ENCODE results near the gene APOB. TPM values are rescaled to one million over a fixed set of nuclear protein-coding genes. Genes with fewer than 3 reads are reported as not detected.
A peak's percentile ranks its signal among the peaks of the same experiment; 100 is the strongest.

APOB gene
- total and polyA plus RNA-seq, 2 of the 13 experiments (the other 11 are each of a cell fraction or from before 2014, with no cell fraction given): 1,569 to 2,515 TPM

DNA sequence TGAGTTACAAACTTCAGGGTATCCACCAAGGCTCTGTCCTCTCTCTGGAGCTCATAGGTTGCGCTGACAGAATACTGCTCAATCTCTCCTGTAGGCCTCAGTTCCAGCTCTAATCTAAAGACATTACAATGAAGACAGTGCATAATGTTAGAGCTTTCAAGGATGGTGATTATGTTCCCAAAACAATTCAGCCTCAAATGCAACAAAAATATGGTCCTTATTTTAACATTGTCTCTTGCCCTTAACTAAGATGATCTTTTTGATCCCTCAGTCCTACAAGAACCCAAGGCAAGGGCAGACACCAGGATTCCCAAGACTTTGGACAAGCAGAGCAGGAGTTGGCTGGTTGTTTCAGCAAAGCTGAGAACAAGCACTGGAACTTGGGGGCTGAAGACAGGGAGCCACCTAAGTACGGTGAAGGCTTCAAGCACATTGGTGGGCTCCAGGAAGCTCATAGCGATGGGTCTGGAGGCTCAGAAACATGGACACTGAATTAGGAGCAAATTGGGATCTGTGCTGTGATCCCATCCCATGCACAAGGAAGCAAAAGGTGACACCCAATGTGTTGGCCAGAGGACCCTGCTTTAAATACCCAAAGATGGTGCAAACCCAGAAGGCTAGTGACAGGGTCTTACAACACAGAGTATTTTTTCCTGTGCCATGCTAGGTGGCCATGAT lies 24.7 kb downstream of the APOB start (continued):
- TF ChIP-seq NFYC (CRISPR knock-in tag; IDR thresholded peaks at IDR 0.05): no peak
- TF ChIP-seq NR2F2 (IDR thresholded peaks at IDR 0.05; ENCODE audit: borderline replicate concordance, low read depth): peak; percentile 24; the same call in 1 of the 2 replicates
- TF ChIP-seq ZNF790 (CRISPR knock-in tag; IDR thresholded peaks at IDR 0.05; ENCODE audit: borderline replicate concordance): no peak; the same call in 1 of the 2 replicates
- TF ChIP-seq, protein P1, sequence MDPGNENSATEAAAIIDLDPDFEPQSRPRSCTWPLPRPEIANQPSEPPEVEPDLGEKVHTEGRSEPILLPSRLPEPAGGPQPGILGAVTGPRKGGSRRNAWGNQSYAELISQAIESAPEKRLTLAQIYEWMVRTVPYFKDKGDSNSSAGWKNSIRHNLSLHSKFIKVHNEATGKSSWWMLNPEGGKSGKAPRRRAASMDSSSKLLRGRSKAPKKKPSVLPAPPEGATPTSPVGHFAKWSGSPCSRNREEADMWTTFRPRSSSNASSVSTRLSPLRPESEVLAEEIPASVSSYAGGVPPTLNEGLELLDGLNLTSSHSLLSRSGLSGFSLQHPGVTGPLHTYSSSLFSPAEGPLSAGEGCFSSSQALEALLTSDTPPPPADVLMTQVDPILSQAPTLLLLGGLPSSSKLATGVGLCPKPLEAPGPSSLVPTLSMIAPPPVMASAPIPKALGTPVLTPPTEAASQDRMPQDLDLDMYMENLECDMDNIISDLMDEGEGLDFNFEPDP (CRISPR knock-in tag; conservative IDR thresholded peaks at IDR 0.05): no peak
- TF ChIP-seq, protein P2, sequence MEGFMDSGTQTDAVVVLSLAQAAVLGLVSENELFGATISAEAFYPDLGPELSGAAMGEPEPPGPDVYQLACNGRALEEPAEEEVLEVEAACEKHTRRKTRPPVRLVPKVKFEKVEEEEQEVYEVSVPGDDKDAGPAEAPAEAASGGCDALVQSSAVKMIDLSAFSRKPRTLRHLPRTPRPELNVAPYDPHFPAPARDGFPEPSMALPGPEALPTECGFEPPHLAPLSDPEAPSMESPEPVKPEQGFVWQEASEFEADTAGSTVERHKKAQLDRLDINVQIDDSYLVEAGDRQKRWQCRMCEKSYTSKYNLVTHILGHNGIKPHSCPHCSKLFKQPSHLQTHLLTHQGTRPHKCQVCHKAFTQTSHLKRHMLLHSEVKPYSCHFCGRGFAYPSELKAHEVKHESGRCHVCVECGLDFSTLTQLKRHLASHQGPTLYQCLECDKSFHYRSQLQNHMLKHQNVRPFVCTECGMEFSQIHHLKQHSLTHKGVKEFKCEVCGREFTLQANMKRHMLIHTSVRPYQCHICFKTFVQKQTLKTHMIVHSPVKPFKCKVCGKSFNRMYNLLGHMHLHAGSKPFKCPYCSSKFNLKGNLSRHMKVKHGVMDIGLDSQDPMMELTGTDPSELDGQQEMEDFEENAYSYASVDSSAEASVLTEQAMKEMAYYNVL (CRISPR knock-in tag; IDR thresholded peaks at IDR 0.05; ENCODE audit: borderline replicate concordance): no peak
- TF ChIP-seq, protein P3, sequence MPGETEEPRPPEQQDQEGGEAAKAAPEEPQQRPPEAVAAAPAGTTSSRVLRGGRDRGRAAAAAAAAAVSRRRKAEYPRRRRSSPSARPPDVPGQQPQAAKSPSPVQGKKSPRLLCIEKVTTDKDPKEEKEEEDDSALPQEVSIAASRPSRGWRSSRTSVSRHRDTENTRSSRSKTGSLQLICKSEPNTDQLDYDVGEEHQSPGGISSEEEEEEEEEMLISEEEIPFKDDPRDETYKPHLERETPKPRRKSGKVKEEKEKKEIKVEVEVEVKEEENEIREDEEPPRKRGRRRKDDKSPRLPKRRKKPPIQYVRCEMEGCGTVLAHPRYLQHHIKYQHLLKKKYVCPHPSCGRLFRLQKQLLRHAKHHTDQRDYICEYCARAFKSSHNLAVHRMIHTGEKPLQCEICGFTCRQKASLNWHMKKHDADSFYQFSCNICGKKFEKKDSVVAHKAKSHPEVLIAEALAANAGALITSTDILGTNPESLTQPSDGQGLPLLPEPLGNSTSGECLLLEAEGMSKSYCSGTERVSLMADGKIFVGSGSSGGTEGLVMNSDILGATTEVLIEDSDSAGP (CRISPR knock-in tag; IDR thresholded peaks at IDR 0.05; ENCODE audit: borderline replicate concordance): peak; percentile 31; the same call in 1 of the 2 replicates
- no peak for TF ChIP-seq CCDC6 (CRISPR knock-in tag; IDR thresholded peaks at IDR 0.05)
- no peak for TF ChIP-seq ZNF235 (CRISPR knock-in tag; IDR thresholded peaks at IDR 0.05; ENCODE audit: borderline replicate concordance)
- TF ChIP-seq, protein P4, sequence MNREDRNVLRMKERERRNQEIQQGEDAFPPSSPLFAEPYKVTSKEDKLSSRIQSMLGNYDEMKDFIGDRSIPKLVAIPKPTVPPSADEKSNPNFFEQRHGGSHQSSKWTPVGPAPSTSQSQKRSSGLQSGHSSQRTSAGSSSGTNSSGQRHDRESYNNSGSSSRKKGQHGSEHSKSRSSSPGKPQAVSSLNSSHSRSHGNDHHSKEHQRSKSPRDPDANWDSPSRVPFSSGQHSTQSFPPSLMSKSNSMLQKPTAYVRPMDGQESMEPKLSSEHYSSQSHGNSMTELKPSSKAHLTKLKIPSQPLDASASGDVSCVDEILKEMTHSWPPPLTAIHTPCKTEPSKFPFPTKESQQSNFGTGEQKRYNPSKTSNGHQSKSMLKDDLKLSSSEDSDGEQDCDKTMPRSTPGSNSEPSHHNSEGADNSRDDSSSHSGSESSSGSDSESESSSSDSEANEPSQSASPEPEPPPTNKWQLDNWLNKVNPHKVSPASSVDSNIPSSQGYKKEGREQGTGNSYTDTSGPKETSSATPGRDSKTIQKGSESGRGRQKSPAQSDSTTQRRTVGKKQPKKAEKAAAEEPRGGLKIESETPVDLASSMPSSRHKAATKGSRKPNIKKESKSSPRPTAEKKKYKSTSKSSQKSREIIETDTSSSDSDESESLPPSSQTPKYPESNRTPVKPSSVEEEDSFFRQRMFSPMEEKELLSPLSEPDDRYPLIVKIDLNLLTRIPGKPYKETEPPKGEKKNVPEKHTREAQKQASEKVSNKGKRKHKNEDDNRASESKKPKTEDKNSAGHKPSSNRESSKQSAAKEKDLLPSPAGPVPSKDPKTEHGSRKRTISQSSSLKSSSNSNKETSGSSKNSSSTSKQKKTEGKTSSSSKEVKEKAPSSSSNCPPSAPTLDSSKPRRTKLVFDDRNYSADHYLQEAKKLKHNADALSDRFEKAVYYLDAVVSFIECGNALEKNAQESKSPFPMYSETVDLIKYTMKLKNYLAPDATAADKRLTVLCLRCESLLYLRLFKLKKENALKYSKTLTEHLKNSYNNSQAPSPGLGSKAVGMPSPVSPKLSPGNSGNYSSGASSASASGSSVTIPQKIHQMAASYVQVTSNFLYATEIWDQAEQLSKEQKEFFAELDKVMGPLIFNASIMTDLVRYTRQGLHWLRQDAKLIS (CRISPR knock-in tag; IDR thresholded peaks at IDR 0.05): peak; percentile 53
- TF ChIP-seq KLF13 (CRISPR knock-in tag; IDR thresholded peaks at IDR 0.05): no peak
- 0 out of 2 replicates have a peak, but pooled peaks have one; percentile 18 for TF ChIP-seq HNRNPL (IDR thresholded peaks at IDR 0.05; ENCODE audit: low read depth, low read length)
- TF ChIP-seq, protein P5, sequence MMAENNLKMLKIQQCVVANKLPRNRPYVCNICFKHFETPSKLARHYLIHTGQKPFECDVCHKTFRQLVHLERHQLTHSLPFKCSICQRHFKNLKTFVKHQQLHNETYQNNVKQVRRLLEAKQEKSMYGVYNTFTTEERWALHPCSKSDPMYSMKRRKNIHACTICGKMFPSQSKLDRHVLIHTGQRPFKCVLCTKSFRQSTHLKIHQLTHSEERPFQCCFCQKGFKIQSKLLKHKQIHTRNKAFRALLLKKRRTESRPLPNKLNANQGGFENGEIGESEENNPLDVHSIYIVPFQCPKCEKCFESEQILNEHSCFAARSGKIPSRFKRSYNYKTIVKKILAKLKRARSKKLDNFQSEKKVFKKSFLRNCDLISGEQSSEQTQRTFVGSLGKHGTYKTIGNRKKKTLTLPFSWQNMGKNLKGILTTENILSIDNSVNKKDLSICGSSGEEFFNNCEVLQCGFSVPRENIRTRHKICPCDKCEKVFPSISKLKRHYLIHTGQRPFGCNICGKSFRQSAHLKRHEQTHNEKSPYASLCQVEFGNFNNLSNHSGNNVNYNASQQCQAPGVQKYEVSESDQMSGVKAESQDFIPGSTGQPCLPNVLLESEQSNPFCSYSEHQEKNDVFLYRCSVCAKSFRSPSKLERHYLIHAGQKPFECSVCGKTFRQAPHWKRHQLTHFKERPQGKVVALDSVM (CRISPR knock-in tag; IDR thresholded peaks at IDR 0.05): no peak
- TF ChIP-seq MAZ (IDR thresholded peaks at IDR 0.05; ENCODE audit: borderline replicate concordance, low read depth, low read length): no peak
- no peak for TF ChIP-seq MAZ (CRISPR knock-in tag; IDR thresholded peaks at IDR 0.05; ENCODE audit: low read depth)
- TF ChIP-seq ZNF138 (CRISPR knock-in tag; IDR thresholded peaks at IDR 0.05; ENCODE audit: low read depth): no peak
- TF ChIP-seq RBFOX2 (IDR thresholded peaks at IDR 0.05; ENCODE audit: low read depth, low read length): no peak
- TF ChIP-seq ZFP36L1 (CRISPR knock-in tag; IDR thresholded peaks at IDR 0.05): peak; percentile 65; the same call in 1 of the 2 replicates

All from HepG2 (cell line).